ENCODE measurements around the gene CTNNA3.

GRCh38 chr10:66483966-66484365, 1212.0 kb downstream of the CTNNA3 start:
- TF ChIP-seq POLR2A (IDR thresholded peaks at IDR 0.05) (no peak), CTCF (IDR thresholded peaks at IDR 0.05) (no peak)

Measured in uterus (tissue), 2 donors.